ENCODE results near the gene PLA2G6. TPM values are rescaled to one million over a fixed set of nuclear protein-coding genes. Genes with fewer than 3 reads are reported as not detected.

The PLA2G6 gene
- total RNA-seq, 1 experiment from 2014 or later, result 24.1 TPM

- Histone ChIP-seq H2BK12ac (ENCODE audit: insufficient read length, low read depth, low read length) (no peak overlapping the region), H2BK5ac (ENCODE audit: insufficient read length, low read length) (no peak overlapping the region), H3K18ac (ENCODE audit: insufficient read length, low read depth, low read length) (no peak overlapping the region), H4K8ac (replicated peaks; ENCODE audit: insufficient read length, low read depth, low read length) (no peak overlapping the region), H3K4ac (ENCODE audit: low read depth, low read length) (no peak overlapping the region), H3K79me2 (ENCODE audit: insufficient read depth, low read length) (no peaks in the 10 kb centered on the region), H3K79me1 (ENCODE audit: insufficient read depth, low read depth, low read length, poor library complexity, severe bottlenecking) (no peaks in the 10 kb centered on the region), H2BK120ac (ENCODE audit: low read depth, low read length, poor library complexity, severe bottlenecking) (no peak overlapping the region), H3K9ac (ENCODE audit: extremely low read depth, insufficient read length, low read length) (no peak overlapping the region), H3T11ph (ENCODE audit: low read length) (no peak overlapping the region), H3K4me1 (ENCODE audit: insufficient read depth, low read length) (no peaks in the 10 kb centered on the region), H2AK5ac (ENCODE audit: insufficient read length, low read length) (no peak overlapping the region), H3K56ac (ENCODE audit: insufficient read length, low read depth, low read length) (no peak overlapping the region), H3K23me2 (ENCODE audit: insufficient read length, low read depth, low read length, poor library complexity, severe bottlenecking) (no peaks in the 10 kb centered on the region), H2BK15ac (ENCODE audit: low read depth, low read length) (no peak overlapping the region), H3K27ac (ENCODE audit: insufficient read length, low read depth, low read length) (no peak overlapping the region), H3K9me3 (ENCODE audit: control insufficient read depth, low read depth, low read length) (no peaks in the 10 kb centered on the region), H3K14ac (ENCODE audit: insufficient read depth, low read length) (no peak overlapping the region), H2BK20ac (ENCODE audit: low read depth, low read length, poor library complexity, severe bottlenecking) (no peak overlapping the region), H3K23ac (ENCODE audit: insufficient read length, low read depth, low read length) (no peak overlapping the region), H3K4me2 (ENCODE audit: insufficient read depth, insufficient read length, low read length) (no peak overlapping the region), H3K27me3 (ENCODE audit: insufficient read depth, low read length) (no peaks in the 10 kb centered on the region), H4K20me1 (ENCODE audit: control insufficient read depth, insufficient read depth, insufficient read length) (no peaks in the 10 kb centered on the region), H2AFZ (ENCODE audit: low read length) (no peak overlapping the region), H4K5ac (ENCODE audit: insufficient read length, low read depth, low read length) (no peak overlapping the region), H4K91ac (ENCODE audit: insufficient read length, low read depth, low read length) (no peak overlapping the region)
- Mint-ChIP-seq H3K9me3 (no peaks in the 10 kb centered on the region), H3K4me1 (peaks cover 4 to 11% of the 10 kb centered on the region in 2 experiments), H3K4me3 (no peak overlapping the region; a peak in 1 of 5 replicates), H3K27ac (peak overlapping the region in 2 of 3 experiments; percentile 77 to 86; a peak in 2 of 7 replicates), H3K36me3 (ENCODE audit: insufficient read depth in 1 of 3, low read depth in 3 of 3) (peaks cover 0 to 4% (median 0%) of the 10 kb centered on the region in 3 experiments; a peak in 2 of 7 replicates), H3K27me3 (ENCODE audit: low read depth) (no peaks in the 10 kb centered on the region)
- no peak for TF ChIP-seq CTCF (conservative IDR thresholded peaks at IDR 0.05)
- WGBS (ENCODE audit: extremely low coverage, insufficient read length, low lambda C conversion rate), result no CpG with 5 or more reads among the region's 14 CpGs
- no peak for DNase-seq
Measured at GRCh38 chr22:38125038-38125610, 56.5 kb downstream of the PLA2G6 start.

Data from H9 (cell line).